GM12865 (cell line): ENCODE measurements around the gene ARPIN.
A peak's percentile ranks its signal among the peaks of the same experiment; 100 is the strongest.
"Not testable (repeated sequence)": the region's sequence is repeated elsewhere in the genome, so short reads cannot be mapped to it uniquely, and the experiment has no call there.

ENCODE experiments used
- DNase-seq: peaks from one replicate; pipeline ENCODE4 v3.0.0; 2010; ENCODE audit warnings: low read depth
- H3K4me3 ChIP-seq: 2 replicates; pipeline ENCODE4 v1.5.1; 2011; ENCODE audit warnings: mild to moderate bottlenecking, low read depth, low read length, control low read depth
- TF ChIP-seq, protein P1 (sequence below): IDR thresholded peaks from 2 replicates; pipeline ENCODE4 v1.5.1; 2011; ENCODE audit warnings: low read length, control low read depth, low read depth, inconsistent platforms; ENCODE audit not compliant: insufficient read depth; ENCODE audit errors: missing control alignments

ARPIN gene

DNA sequence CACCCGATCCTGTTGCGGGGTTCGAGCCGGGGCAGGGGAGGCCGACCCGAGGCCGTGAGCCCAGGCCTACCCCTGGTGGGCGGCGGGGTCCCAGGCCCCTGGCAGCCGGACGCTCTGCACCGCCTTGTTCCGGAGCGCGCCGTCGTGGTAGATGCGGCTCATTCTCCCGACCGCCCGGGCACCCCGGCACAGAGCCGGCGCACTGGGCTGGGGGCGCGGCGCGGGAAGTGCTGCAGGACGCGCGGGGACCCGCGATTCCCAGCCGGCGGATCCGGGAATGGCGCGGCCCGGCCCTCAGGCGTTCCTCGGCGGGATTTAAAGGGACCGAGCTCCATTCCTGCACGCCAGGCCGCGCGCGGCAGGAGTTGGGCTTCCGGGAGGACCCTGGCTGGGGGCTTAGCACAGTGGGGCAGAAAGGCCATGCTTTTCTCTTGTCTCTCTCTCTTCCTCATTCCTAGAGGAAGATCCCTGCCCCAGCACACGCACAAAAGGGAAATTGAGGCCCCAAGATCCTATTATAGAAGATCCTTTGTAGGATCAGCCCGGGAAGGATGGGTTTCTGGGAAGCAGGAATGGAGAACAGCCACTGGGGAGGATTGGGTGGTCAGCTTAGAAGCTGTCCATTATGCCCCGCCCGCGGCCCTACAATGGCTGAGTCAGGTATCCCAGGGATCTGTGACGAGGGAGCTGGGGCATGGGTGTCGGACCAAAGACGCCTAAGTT, at the start of gene ARPIN:
Gene ARPIN (minus strand): TSS at position 279 of the 723 bp plus-strand sequence. CDS start 117 bp downstream, at position 162.
- TF ChIP-seq, protein P1, sequence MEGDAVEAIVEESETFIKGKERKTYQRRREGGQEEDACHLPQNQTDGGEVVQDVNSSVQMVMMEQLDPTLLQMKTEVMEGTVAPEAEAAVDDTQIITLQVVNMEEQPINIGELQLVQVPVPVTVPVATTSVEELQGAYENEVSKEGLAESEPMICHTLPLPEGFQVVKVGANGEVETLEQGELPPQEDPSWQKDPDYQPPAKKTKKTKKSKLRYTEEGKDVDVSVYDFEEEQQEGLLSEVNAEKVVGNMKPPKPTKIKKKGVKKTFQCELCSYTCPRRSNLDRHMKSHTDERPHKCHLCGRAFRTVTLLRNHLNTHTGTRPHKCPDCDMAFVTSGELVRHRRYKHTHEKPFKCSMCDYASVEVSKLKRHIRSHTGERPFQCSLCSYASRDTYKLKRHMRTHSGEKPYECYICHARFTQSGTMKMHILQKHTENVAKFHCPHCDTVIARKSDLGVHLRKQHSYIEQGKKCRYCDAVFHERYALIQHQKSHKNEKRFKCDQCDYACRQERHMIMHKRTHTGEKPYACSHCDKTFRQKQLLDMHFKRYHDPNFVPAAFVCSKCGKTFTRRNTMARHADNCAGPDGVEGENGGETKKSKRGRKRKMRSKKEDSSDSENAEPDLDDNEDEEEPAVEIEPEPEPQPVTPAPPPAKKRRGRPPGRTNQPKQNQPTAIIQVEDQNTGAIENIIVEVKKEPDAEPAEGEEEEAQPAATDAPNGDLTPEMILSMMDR: no peak
- H3K4me3 ChIP-seq: peak within 1 kb of the TSS; percentile 11
- no peak for DNase-seq

DNA sequence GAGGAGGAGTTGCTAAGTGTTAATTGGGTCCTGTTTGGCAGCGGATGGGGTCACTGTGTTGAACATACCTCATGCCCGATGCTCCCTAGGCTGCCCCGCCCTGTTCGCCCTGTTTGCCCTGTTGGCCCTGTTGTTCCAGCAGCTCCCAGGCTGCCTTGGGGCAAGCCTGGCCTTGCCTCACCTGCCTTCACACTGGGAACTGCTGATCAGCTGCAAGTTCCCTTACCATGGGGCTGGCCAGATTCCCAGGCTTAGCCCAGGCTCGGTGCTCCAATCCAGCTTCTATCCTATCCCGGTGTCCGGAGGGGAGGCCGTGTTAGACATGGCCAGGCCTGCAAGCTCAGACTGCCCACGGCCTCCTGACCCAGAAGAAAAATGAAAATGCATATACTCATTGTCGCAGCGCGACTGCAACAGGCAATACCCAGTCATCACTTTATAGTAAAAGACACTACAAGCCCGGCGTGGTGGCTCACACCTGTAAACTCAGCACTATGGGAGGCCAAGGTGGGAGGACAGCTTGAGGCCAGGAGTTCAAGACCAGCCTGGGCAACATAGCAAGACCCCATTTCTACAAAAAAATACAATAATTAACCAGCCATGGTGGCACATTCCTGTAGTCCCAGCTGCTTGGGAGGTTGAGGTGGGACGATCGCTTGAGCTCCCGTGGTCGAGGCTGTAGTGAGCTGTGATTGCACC, 45.5 kb upstream of the ARPIN start:
- no peak overlapping the region for H3K4me3 ChIP-seq
- TF ChIP-seq, protein P1: no peak
- no peak for DNase-seq

DNA sequence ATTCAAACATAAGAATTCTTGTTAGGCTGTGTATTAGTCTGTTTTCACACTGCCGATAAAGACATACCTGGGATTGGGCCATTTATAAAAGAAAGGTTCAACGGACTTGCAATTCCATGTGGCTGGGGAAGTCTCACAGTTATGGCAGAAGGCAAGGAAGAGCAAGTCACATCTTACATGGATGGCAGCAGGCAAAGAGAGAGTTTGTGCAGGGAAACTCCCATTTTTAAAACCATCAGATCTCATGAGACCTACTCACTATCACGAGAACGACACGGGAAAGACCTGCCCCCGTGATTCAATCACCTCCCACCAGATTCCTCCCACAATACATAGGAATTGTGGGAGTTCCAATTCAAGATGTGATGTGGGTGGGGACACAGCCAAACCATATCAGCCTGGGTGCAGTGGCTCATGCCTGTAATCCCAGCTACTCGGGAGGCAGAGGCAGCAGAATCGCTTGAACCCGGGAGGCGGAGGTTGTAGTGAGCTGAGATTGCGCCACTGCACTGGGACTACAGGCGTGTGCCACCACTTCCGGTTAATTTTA, 42.8 kb upstream of the ARPIN start:
- DNase-seq, H3K4me3 ChIP-seq: not testable (repeated sequence)

DNA sequence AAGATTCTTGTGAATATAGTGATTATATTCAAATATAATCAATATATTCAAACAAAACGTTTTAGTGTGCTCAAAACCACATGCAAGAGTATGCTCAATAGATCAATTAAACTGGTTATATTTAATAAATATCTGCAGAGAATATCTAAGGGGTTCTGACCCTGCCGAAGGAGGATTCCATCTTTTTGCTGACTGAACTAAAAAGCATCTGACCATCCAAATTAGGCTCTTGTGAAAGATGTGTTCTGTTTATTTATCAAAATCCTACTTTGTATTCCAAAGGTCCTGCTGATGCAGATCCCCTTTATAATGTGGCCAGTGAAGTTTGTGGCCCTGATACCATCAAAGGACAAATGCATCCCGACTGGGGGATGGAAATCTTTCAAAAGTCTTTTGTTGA, 41.8 kb upstream of the ARPIN start:
- no peak for DNase-seq
- no peak overlapping the region for H3K4me3 ChIP-seq
- TF ChIP-seq, protein P1: no peak

DNA sequence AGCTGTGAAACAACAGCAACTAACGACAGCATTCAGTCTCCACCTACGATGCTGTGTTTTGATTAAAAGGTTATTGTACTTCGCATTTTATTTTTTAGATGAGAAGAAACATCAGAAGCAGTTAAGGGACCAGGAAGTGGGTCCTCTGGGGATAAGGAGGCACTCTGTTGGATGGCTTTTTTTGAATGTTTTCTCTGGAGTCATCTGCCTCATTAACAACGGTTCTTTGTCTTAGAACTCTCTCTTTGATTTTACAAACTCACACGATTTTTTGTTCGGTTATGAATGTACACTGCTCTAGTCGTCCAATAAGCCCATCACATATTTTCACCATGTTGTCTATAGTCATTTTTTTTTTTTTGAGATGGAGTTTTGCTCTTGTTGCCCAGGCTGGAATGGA, 36.0 kb upstream of the ARPIN start:
- TF ChIP-seq, protein P1: no peak
- H3K4me3 ChIP-seq: no peak overlapping the region
- DNase-seq: no peak

DNA sequence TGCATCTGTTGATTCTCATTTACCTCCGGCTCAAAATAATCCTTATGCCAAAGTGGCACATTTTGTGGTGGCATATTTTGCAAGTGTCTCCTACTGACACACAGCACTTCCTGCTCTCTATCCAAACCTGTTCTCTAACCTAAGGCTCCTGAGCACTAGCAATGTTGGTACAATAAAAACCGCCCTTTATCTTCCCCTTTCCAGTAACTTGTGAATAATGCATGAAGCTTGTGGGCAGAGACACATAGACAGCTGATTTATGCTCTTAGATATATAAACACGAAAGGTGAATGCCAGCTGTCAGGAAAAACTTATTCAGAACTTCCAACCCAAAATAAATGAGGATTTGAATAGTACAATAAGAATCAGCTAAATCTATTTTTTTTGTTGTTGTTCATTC, 34.6 kb upstream of the ARPIN start:
- H3K4me3 ChIP-seq: no peak overlapping the region
- no peak for DNase-seq
- TF ChIP-seq, protein P1: no peak

DNA sequence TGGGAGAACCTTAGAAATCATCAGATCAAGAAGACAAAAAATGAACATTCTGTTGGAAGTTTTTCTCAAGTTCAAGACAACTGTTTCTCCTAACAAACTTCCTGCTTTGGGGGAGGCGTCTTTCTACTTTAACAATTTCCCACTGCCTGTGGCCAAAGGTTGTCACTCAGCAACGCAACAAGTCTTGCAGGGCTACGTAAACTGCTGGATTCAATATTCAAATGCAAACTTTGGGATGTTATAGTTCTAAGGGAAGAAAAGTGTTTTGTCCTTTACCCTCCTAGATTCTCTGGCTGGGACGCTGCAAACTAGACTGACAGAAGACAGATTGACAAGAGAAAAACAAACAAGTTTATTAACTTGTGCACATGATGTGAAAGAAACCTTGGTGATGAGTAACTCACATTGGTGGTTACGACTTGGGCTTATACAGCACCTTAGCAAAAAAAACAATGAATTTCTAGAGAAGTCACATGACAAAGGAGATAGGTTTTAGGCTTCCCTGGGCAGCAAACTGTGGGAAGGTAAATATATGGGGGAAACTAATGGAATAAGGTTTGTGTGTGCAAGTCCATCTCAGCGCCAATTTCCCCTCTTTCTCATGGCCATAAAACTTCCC, 34.0 kb upstream of the ARPIN start:
- DNase-seq: no peak
- no peak overlapping the region for H3K4me3 ChIP-seq
- TF ChIP-seq, protein P1: no peak

DNA sequence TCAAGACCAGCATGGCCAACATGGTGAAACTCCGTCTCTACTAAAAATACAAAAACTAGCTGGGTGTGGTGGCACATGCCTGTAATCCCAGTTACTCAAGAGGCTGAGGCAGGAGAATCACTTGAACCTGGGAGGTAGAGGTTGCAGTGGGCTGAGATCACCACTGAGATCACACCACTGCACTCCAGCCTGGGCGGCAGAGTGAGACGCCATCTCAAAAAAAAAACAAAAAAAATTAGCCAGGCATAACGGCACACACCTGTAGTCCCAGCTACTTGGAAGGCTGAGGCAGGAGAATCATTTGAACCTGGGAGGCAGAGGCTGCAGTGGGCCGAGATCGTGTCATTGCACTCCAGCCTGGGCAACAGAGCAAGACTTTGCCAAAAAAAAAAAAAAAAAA, 31.0 kb upstream of the ARPIN start:
- H3K4me3 ChIP-seq, DNase-seq: not testable (repeated sequence)
